Measurements from ENCODE around the gene PALM.

Gene PALM

GRCh38 chr19:796692-797527 lies 88.2 kb downstream of the PALM start, which contains the start of gene PTBP1:
Gene PTBP1, plus strand, starts transcription at chr19:797452. Its CDS starts 46 bp downstream, at chr19:797498.
- TF ChIP-seq EZH2phosphoT487 (IDR thresholded peaks at IDR 0.05; ENCODE audit: borderline replicate concordance), result no peak
- TF ChIP-seq CTCF (conservative IDR thresholded peaks at IDR 0.05; ENCODE audit: low read length), result no peak
- Histone ChIP-seq H3K9me3 (ENCODE audit: insufficient read depth, low read depth, low read length) (no peaks in the 10 kb centered on the region), H3F3A (ENCODE audit: low read depth) (no peaks in the 10 kb centered on the region), H3K4me3 (ENCODE audit: low read length, poor library complexity, severe bottlenecking) (peak within 1 kb of the TSS; percentile 97), H3K4me2 (ENCODE audit: low read depth, low read length, poor library complexity, severe bottlenecking) (peak within 1 kb of the TSS; percentile 93), H4K20me1 (ENCODE audit: insufficient read depth, low read length, poor library complexity, severe bottlenecking) (peaks cover 41% of the 10 kb centered on the region), H2AFZ (ENCODE audit: low read length) (peak within 1 kb of the TSS; percentile 94), H3K36me3 (ENCODE audit: insufficient read depth, low read length) (peaks cover 25% of the 10 kb centered on the region), H3K4me1 (ENCODE audit: insufficient read depth, low read length, poor library complexity, severe bottlenecking) (peaks cover 23% of the 10 kb centered on the region), H3K9me2 (replicated peaks; ENCODE audit: low read depth, low read length) (no peaks in the 10 kb centered on the region), H3K27me3 (ENCODE audit: insufficient read depth, low read length, poor library complexity, severe bottlenecking) (peaks cover 8% of the 10 kb centered on the region), H3K9ac (ENCODE audit: low read depth, low read length, poor library complexity, severe bottlenecking) (peak within 1 kb of the TSS; percentile 98), H3K79me2 (ENCODE audit: insufficient read depth, low read length) (peaks cover 52% of the 10 kb centered on the region)
